Measurements from ENCODE around the gene TNFRSF13B.

The TNFRSF13B gene

DNA sequence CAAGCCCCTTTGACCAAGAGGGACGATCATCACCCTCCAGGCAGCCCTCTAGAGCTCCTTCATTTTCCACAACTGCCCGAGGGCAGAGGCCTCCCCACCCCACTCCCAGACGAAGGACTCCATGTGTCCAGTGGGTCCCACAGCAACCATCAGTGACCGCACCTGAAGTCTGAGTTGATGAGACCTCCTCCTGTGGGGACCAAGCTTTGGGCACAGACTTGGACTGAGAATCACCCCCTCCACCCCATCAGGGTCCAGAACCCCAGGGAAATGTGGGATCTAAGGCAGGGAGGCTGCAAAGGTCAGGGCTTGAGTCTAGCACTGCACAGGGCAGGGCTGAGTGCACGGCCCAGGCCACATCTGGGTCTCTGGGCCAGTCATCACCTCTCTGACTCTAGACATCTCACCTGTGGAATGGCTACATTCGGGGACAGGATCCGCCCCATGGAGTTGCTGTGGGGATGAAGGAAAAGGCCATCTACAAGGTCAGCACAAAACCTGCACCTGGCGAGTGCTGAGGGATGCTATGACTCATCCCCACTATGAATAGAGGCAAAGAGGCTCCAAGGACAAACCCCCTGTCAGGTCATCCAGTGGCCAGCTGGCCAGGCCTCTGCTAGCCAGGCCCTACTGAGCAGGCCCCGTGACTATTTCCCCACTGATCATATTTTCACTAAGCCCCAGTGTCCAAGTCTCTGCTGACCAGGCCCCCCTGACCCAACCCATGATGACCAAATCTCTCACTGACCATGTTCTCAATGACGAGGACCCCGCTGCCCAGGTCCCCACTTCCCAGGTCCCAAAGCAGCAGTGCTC, 38.4 kb downstream of the TNFRSF13B start:
- TF ChIP-seq MAX (IDR thresholded peaks at IDR 0.05; ENCODE audit: low read depth, low read length), result no peak
- no peak for TF ChIP-seq MYC (IDR thresholded peaks at IDR 0.05; ENCODE audit: low read depth, low read length)
- no peak for TF ChIP-seq CTCF (IDR thresholded peaks at IDR 0.05; ENCODE audit: low read depth, low read length)
- no peak overlapping the region for H3K4me3 ChIP-seq (ENCODE audit: low read depth, low read length)
- no peak for DNase-seq (ENCODE audit: low read depth)

- DNase-seq (ENCODE audit: low read depth), result no peak
- H3K4me3 ChIP-seq (ENCODE audit: low read depth, low read length), result no peak overlapping the region
- TF ChIP-seq CTCF (IDR thresholded peaks at IDR 0.05; ENCODE audit: low read depth, low read length), result no peak
Observed at GRCh38 chr17:16932611-16933010, 39.3 kb downstream of the TNFRSF13B start.

DNA sequence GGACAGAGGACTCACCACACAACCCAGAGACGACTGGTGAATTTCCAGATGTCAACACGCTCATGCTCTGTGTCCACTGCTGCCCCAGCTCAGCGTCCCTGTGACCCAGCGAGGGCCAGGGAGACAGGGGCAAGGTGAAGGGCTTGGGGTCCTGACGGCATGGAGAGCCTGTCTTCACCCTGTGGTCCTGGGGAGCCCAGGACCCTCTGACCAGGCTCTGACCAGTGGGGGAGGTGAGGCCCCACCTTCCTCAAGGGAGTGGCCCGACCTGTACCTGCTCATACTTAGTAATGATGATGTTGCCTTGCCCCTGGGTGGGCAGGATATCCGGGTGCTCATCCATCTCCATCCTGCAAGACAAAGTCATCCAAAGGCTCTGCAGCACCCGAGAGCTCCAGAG, 39.8 kb downstream of the TNFRSF13B start:
- no peak for TF ChIP-seq POLR2A (IDR thresholded peaks at IDR 0.05; ENCODE audit: extremely low read depth, insufficient read length)
- TF ChIP-seq CTCF (IDR thresholded peaks at IDR 0.05; ENCODE audit: low read depth, low read length), result no peak
- TF ChIP-seq MAX (IDR thresholded peaks at IDR 0.05; ENCODE audit: low read depth, low read length), result no peak
- no peak for TF ChIP-seq MYC (IDR thresholded peaks at IDR 0.05; ENCODE audit: low read depth, low read length)
- no peak for DNase-seq (ENCODE audit: low read depth)
- H3K4me3 ChIP-seq (ENCODE audit: low read depth, low read length), result no peak overlapping the region

DNA sequence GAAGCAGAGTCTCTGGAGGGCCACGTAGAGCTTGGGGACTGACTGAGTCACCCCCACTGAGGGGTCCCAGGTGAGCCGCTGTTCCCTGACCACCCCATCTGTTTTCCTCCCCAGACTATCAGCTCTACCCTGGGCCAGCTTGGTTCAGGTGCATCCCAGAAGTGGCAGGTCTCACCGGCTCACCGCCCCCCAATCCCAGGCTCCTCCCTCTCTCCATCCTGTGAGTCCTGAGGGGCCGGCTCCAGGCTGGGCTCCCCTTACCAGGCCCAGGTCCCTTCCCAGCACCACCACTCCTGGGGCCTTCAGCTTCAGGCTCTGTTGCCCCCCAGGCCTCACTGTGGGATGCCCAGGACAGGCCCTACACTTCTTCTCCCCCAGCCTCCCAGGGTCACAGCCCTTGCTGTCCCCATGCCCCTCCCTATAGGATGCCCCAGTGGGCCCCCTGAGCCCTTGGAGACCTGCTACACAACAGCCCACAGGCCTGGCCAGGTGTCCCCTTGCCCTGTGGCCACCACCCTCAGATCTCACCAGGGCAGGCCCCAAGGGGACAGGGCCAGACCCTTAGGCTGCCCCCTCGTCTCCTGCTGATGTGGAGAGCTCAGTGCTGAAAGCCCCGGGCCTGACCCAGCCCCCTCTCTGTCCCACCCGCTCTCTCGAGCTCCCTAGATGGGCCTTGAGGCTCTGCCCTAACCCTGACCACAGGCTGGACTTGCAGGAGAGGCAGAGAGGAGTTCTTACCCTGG, 40.4 kb downstream of the TNFRSF13B start:
- H3K4me3 ChIP-seq (ENCODE audit: low read depth, low read length), result no peak overlapping the region
- DNase-seq (ENCODE audit: low read depth), result no peak
- no peak for TF ChIP-seq MYC (IDR thresholded peaks at IDR 0.05; ENCODE audit: low read depth, low read length)
- no peak for TF ChIP-seq MAX (IDR thresholded peaks at IDR 0.05; ENCODE audit: low read depth, low read length)
- TF ChIP-seq POLR2A (IDR thresholded peaks at IDR 0.05; ENCODE audit: extremely low read depth, insufficient read length), result no peak

DNA sequence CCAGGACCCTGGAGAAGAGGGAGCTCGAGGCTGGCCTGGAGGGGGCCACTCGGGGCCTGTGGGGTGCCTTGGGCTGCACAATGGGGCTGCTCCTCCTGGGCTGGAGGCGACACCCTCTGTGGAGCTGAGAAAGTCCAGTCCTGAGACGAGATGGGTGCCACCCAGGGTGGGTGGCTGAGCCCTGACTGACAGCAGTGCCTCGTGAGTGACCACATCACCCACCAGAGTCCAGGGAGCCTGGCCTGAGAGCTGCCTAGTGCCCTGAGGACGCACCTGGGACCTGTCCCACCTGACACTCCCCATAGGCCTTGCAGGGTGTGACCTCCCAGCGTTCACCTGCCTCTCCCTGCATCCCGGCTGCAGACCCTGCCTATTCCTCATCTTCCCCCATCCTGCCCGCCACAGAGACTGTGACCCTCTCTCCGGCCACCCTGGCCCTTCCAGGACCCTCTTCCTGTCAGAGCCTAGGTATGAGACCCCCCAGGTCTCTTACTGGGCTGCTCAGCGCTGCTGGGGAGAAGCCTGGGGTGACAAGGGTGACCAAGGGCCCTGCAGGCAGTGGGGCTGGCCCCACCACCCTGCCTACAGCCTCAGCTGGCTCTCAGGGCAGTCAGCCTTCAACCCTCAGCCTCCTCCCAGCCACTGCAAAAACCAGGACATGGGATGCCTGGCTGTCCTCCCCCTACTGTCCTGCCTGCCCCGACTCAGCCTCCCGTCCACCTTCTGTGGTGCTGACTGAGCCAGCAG, 41.2 kb downstream of the TNFRSF13B start:
- no peak for DNase-seq (ENCODE audit: low read depth)
- TF ChIP-seq CTCF (IDR thresholded peaks at IDR 0.05; ENCODE audit: low read depth, low read length) (no peak), MAX (IDR thresholded peaks at IDR 0.05; ENCODE audit: low read depth, low read length) (no peak), MYC (IDR thresholded peaks at IDR 0.05; ENCODE audit: low read depth, low read length) (no peak), POLR2A (IDR thresholded peaks at IDR 0.05; ENCODE audit: extremely low read depth, insufficient read length) (no peak)
- no peak overlapping the region for H3K4me3 ChIP-seq (ENCODE audit: low read depth, low read length)
